NCI-H1105 treated with DMSO at 0.1 percent for 48 hours (cell line): ENCODE data around the gene SCYGR1.
"Not testable (repeated sequence)": the region's sequence is repeated elsewhere in the genome, so short reads cannot be mapped to it uniquely, and the experiment has no call there.

Experiments used
- DNase-seq: peaks from one replicate; lab custom pipeline; 2025; lab: John Stamatoyannopoulos, UW

SCYGR1 gene

GRCh38 chr2:227370791-227371312 is 16.9 kb downstream of the SCYGR1 start:
- no peak for DNase-seq

GRCh38 chr2:227370092-227370491 is 17.7 kb downstream of the SCYGR1 start:
- DNase-seq, result no peak

- DNase-seq, result no peak
These were observed 19.2 kb downstream of the SCYGR1 start for GRCh38 chr2:227368574-227368973.

- no peak for DNase-seq
These were observed 20.3 kb downstream of the SCYGR1 start for GRCh38 chr2:227367427-227367795.

GRCh38 chr2:227366769-227367426 is 20.9 kb downstream of the SCYGR1 start:
- DNase-seq, result no peak

- DNase-seq, result no peak
These were observed 21.9 kb downstream of the SCYGR1 start for GRCh38 chr2:227365833-227366232.

- not testable (repeated sequence) for DNase-seq
These were observed 23.0 kb downstream of the SCYGR1 start for GRCh38 chr2:227364585-227365263.

- DNase-seq, result no peak
These were observed 24.0 kb downstream of the SCYGR1 start for GRCh38 chr2:227363756-227364155.

GRCh38 chr2:227360351-227360750 is 27.4 kb downstream of the SCYGR1 start:
- no peak for DNase-seq

- DNase-seq, result no peak
These were observed 36.1 kb downstream of the SCYGR1 start for GRCh38 chr2:227351639-227352038.

- DNase-seq, result no peak
These were observed 37.6 kb downstream of the SCYGR1 start for GRCh38 chr2:227349989-227350612.

- DNase-seq, result no peak
These were observed 39.4 kb downstream of the SCYGR1 start for GRCh38 chr2:227348324-227348723.

- DNase-seq, result no peak
These were observed 40.6 kb downstream of the SCYGR1 start for GRCh38 chr2:227347117-227347516.

GRCh38 chr2:227344231-227344630 is 43.5 kb downstream of the SCYGR1 start:
- DNase-seq, result no peak

GRCh38 chr2:227341553-227341952 is 46.2 kb downstream of the SCYGR1 start:
- no peak for DNase-seq

- DNase-seq, result no peak
These were observed 47.6 kb downstream of the SCYGR1 start for GRCh38 chr2:227340106-227340505.

- no peak for DNase-seq
These were observed 48.6 kb downstream of the SCYGR1 start for GRCh38 chr2:227339098-227339599.
